Measurements from ENCODE around the gene ELL.

DNA sequence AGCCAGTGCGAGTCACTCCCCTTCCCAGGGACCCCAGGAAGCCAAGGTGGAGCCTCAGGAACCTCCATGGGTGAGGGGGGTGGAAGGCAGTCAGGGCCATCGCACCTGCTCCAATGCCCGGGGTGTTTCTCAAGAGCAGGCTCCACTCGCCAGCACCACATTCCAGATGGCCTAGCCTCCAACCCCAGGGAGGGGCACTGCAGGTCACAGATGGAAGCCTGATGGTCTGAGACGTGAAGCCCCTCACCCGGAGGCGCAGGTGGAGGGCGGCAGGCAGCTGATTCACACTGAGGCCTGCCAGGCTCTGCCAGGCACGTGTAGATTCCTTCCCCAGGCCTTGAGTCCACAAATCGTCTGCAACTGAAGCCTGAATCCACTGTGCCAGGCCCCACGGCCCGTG, 61.0 kb downstream of the ELL start:
- no peak for TF ChIP-seq POLR2A (IDR thresholded peaks at IDR 0.05; ENCODE audit: borderline replicate concordance, extremely low read depth, insufficient read depth, insufficient read length)
- TF ChIP-seq SRF (IDR thresholded peaks at IDR 0.05; ENCODE audit: low read depth) = no peak
- TF ChIP-seq POLR2AphosphoS5 (IDR thresholded peaks at IDR 0.05; ENCODE audit: low read depth, low read length) = no peak
- TF ChIP-seq, protein P1, sequence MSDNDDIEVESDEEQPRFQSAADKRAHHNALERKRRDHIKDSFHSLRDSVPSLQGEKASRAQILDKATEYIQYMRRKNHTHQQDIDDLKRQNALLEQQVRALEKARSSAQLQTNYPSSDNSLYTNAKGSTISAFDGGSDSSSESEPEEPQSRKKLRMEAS (IDR thresholded peaks at IDR 0.05) = no peak
